ELF-1 (cell line): ENCODE data around the gene BCKDHB.

Source experiments
- DNase-seq: peaks from one replicate; pipeline ENCODE4 v3.0.0-alpha.2; 2016; ENCODE audit warnings: low read depth, low spot score

Gene BCKDHB

GRCh38 chr6:80330961-80331360 is 224.5 kb downstream of the BCKDHB start:
- DNase-seq: no peak

GRCh38 chr6:80331522-80331921 is 225.1 kb downstream of the BCKDHB start:
- no peak for DNase-seq

- no peak for DNase-seq
Measured at GRCh38 chr6:80331974-80332373, 225.5 kb downstream of the BCKDHB start.

GRCh38 chr6:80333342-80333741 is 226.9 kb downstream of the BCKDHB start:
- no peak for DNase-seq

DNA sequence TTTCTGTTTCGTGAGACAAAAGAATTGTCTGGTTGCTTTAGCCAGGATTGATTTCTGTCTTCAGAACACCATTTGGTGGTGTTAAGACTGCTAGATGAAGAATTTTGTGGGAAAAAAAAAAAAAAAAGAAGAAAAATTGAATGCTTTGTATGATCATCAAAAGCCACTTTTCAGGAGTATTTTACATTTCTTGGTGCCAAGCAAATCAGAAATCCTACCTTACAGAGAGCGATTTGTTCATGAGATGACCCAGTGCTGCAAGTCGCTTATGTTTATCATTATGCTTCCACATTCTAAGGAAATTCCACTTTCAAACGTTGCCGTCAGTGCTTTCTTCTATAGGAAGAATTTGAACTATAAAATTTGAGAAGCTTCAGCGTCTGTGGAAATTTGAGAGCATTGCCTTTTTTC is 228.7 kb downstream of the BCKDHB start:
- DNase-seq: no peak

GRCh38 chr6:80336911-80337310 is 230.4 kb downstream of the BCKDHB start:
- no peak for DNase-seq

GRCh38 chr6:80338201-80338836 is 231.8 kb downstream of the BCKDHB start:
- DNase-seq: peak; percentile 83

DNA sequence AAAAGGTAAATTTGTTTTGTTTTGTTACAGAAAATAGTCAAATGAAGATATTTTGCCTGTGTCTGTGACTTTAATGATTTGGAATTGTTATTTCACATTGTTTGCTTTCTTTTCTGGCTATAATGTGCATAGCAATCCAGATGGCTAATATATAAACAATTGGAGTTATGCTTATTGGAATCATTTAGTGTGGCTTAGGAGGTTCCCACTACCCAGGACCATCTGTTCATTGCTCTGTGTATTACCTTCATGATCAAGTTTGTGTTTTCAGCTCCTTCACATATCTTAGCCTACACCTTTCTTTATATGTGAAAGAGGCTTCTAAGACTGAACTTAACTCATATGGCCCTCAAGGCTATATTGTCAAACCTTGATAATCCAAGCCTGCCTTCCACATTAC is 232.9 kb downstream of the BCKDHB start:
- no peak for DNase-seq

DNA sequence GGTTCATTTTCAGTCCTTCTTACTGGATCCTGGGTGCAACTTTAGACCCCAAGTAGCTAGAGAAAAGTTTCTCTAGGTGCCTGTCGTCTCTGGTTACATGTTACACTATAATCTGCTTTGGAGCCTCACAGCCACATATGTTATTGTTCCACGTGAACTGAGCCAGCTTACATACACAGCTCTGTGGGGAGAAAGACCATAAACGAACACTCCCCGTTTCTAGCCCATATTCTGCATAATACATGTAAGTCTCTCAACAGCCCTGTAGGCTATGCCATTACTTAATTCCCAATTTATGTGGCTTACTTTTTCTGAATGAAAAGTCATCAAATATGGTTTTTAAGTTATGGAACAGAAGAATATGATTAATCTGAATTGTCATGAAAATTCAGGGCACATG is 233.8 kb downstream of the BCKDHB start:
- no peak for DNase-seq

DNA sequence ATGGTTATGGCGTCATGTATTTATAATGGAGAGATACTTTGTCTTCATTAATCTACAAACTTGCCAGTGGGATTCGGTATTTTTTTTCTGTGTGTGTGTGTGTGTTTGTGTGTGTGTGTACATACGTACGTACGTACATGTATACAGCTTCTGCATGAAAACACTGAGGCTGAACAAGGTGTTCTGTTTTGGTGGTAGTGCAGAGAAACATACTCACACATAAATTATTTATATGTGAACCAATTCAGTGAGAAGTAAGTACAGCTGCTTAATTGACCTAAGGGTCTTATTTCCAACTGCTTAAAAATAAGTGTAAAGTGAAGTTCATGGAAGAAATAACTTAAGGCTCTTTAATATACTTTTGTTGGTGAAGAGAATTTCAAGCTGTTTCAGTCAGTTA is 234.2 kb downstream of the BCKDHB start:
- no peak for DNase-seq

DNA sequence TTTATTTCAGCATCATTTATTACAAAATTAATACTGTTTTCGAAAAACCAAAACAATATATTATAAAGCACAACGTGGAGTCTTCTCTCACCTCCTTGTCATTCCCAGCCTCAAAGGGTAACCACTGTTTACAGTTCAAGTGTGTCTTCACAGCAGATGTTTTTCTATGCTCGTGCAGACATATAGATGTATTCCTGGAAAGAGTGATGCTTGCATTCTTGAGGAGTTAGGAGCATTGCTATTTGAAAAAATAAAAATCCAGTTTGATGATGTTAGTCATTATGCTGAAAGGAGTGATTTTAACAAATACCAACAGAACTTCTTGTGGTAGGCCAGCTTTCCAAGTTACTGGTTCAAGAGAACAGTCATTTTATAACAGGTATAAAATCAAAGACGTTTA is 234.9 kb downstream of the BCKDHB start:
- DNase-seq: no peak

DNA sequence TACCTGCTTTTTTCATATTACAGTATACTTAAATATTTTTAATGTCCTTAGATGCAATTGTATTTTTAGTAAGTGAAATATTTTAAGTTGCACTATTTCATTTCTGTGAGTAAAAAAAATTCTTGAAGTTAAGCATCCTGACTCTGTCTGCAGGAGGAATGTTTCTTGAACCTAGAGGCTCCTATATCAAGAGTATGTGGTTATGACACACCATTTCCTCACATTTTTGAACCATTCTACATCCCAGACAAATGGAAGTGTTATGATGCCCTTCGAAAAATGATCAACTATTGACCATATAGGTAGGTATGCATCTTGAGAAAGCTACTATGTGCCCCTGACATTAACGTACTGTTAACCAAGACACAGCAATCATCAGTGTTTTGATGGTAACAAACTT is 237.0 kb downstream of the BCKDHB start:
- no peak for DNase-seq

- no peak for DNase-seq
Measured at GRCh38 chr6:80347101-80347500, 240.6 kb downstream of the BCKDHB start.

- DNase-seq: no peak
Measured at GRCh38 chr6:80348263-80348662, 241.8 kb downstream of the BCKDHB start.

DNA sequence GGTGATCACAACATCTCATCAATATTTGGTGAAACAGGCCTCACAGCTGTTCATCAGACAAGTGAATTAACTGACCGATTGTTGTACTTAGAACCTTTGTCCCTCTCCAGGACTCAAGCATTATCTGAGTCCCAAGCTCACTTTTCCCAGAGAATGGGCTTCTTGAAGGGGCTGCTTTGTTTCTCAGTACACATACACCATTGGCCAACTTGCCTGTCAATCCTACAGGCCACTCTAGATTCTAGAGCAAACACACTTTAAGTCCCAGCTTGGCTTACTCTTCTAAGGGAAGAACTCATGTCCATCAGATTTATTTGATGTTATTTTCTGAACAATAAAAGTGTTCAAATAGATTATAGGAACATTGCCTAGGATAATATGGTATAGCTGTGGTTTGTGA is 249.5 kb downstream of the BCKDHB start:
- DNase-seq: no peak

DNA sequence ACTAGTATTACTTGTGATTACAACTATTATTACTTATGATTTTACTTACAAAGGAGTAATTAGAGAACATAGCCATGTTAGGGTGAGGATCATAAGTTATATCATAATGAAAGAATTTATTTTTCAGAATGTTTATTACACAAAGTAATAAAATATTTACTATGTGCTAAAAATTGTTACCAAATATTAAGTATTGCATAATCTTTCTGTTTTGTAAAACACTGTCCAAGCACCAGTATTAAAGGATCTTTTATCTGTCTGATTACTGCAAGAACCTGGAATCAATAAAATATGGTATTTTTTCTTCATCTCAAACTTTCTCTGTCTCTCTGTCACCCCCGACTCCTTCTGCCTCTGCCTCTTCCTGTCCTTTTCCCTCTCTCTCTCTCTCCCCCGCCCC is 250.1 kb downstream of the BCKDHB start:
- no peak for DNase-seq

DNA sequence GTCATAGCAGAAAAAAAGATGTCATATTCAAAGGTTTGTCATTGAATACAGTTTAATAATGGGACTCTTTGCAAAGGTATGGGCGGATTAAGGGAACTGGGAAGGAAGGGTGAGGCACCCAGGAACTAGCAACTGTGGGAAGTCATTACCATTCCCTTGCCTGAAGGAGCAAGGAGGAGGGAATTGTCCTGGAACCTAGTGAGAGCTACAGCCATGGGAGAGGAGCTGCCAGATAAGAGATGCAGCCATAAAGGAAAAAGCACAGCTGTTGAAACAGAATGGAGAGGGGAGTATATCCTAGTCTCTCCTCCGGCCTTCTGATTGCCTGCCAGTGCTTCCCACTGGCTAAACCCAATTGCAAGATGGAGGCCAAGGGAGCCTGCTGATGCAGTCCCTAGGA is 250.6 kb downstream of the BCKDHB start:
- DNase-seq: no peak

DNA sequence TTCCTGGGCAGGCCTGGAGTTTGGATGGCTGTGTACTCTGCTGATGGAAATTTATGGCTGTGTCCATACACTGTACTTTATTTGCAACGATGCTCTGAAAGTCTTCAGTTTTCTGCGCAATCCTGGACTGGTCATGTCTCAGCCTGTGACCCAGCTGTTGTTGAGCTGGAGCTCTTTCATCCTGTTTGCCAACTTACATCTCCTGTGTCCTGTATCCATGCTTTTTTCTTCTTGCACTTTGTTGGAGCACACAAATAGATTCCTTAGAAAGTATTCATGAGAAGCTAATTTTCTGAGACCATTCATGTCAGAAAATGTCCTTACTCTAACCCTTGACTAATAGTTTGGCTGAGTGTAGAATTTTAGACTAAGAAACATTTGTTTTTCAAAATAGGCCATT is 251.2 kb downstream of the BCKDHB start:
- DNase-seq: no peak

DNA sequence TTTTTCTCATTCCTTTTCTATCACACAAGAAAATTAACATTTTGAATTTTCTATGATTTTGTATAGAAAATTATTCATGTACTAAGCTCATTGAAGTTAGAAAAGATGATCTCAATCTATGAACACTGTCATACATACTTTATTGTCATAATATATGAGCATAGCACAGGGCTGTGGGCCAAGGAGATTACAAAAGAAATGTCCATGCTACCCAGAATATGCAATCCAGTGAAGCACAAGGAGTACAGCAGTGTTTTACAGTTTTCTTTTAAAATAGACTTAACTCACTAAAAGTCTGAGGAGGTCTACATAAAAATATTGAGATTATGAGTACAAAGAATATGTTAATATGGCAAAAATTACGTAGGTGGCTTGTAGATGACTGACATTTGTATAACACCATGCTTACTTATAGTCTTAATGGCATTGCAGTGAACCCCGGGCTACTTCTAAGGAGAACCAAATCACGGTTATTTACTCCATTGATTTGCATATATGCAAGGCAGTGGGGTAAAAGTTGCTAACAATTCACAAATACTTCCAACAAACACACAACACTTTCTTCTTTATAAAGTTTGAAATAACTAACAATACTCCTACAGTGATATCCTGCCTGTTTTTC is 257.1 kb downstream of the BCKDHB start:
- DNase-seq: no peak

DNA sequence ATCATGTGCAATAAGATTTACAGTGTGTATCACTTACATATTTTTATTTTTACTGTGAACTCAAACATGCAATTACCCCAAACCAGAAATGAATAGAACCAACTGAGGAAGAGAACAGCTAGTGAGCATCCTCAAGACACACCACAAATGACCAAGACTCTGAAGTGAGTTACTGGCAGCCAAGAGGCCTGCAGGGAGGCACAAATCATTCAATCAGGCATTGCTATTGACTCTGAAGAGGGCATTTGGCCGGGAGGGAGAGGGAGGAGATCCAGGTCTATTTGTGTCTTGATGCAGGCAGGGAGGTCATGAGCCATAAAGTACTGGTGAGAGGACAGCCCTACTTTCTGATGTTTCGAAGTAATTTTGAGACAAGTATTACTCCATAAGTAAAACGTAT is 257.7 kb downstream of the BCKDHB start:
- no peak for DNase-seq

DNA sequence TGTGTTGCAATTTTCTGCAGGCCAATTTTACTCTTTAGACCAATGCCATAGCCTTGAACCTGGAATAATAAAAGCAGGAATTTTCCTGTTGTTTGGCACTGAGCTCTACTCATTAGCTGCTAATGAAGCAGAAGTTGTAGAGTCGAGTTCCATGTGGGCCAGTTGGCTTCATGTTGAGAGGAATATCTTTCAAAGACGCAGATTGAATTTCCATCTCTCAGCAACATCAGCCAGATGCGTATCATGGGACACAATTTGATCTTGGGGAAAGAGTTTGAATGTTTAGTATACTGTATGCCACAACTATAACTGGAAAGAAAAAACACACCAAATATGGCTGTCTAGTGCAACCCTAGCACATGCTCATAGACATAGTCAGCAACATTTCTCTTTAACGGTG is 259.6 kb downstream of the BCKDHB start:
- no peak for DNase-seq

- no peak for DNase-seq
Measured at GRCh38 chr6:80366714-80367113, 260.2 kb downstream of the BCKDHB start.

GRCh38 chr6:80376411-80376810 is 269.9 kb downstream of the BCKDHB start:
- no peak for DNase-seq

DNA sequence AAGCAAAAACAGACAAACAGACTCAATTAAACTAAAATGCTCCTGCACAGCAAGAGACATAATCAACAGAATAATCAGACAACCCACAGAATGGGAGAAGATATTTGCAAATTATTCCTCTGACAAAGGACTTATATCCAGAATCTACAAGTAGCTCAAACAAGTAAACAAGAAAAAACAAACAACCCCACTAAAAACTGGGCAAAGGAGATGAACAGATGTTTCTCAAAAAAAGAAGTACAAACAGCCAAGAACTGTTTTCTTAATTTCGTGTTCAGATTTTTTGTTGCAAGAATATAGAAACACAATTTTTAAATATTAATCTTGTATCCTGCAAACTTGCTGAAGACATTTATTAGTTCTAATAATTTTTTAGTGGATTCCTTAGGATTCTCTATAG is 274.1 kb downstream of the BCKDHB start:
- no peak for DNase-seq
